ENCODE measurements around the gene ABHD16A. TPM values are rescaled to one million over a fixed set of nuclear protein-coding genes. Genes with fewer than 3 reads are reported as not detected.

The ABHD16A gene
- total and polyA plus RNA-seq, 4 donors = 26.6 to 59.4 (median 34.9) TPM

DNA sequence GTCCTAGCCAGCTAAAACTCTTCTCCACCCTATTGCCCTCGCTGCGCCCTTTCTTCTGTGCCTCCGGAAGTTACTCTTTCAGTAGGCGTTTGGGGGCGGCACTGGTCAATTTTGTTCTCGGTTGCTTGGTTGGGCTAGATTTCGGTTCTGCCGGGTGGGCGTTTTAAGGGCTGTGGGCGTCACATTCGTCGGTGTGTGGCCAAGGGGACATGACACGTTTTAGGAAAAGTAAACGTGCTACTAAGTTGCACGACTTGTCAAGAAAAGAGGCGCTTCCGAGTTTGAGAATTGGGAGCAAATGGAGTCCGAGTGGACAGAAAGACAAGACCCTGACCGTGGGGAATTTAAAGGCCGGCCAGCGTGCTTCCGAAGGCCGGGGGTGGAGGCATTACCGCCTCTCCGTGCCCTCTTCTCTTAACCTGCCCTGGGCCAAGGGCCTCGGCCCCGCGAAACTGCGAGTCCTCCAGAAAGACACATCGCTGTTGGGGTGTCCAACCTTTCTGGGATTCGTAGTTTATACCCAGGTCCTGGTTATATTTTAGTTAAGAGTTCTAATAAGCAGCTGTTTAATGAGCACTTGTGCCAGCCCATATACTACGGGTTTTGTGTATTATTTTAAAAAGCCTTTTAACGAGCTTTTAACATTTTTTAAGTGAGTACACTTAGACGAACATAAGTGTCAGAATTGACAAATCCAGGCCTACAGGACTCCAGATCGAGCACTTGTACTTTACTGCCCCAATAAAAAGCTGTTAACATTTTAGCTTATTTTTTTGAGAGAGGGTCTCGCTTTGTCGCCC is 50.0 kb downstream of the ABHD16A start:
- Histone ChIP-seq H3K4me1 (ENCODE audit: control insufficient read depth in 4 of 4, insufficient read depth in 4 of 4, low read length in 3 of 4) (peaks cover under 1 to 62% (median 48%) of the 10 kb centered on the region in 4 donors), H3K36me3 (ENCODE audit: control insufficient read depth in 4 of 4, insufficient read depth in 3 of 4, low read depth in 1 of 4, low read length in 3 of 4) (peaks cover 12 to 17% (median 15%) of the 10 kb centered on the region in 4 donors), H3K27ac (ENCODE audit: low read depth in 1 of 2, low read length in 2 of 2) (peak overlapping the region; percentile 93 to 99), H3K9ac (ENCODE audit: low read depth in 1 of 2, low read length in 2 of 2) (peak overlapping the region; percentile 91 to 97), H3K9me3 (ENCODE audit: control insufficient read depth in 4 of 4, low read length in 3 of 4) (no peaks in the 10 kb centered on the region), H3K4me3 (ENCODE audit: low read depth in 1 of 3, low read length in 3 of 3) (peak overlapping the region; percentile 67 to 93 (median 68)), H3K27me3 (ENCODE audit: control insufficient read depth in 4 of 4, insufficient read depth in 4 of 4, low read length in 3 of 4) (no peaks in the 10 kb centered on the region)
- WGBS = 7% methylated on average over 37 of the region's 37 CpGs
- TF ChIP-seq HNF4A (conservative IDR thresholded peaks at IDR 0.05) = peak in 1 of 2 donors; percentile 65
- no peak for TF ChIP-seq HNF4G (IDR thresholded peaks at IDR 0.05)
- TF ChIP-seq, protein P1, sequence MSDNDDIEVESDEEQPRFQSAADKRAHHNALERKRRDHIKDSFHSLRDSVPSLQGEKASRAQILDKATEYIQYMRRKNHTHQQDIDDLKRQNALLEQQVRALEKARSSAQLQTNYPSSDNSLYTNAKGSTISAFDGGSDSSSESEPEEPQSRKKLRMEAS (IDR thresholded peaks at IDR 0.05) = peak; percentile 5
- TF ChIP-seq RXRA (IDR thresholded peaks at IDR 0.05) = peak; percentile 71 to 81
- no peak for TF ChIP-seq GABPA (IDR thresholded peaks at IDR 0.05 in 1 of 2, conservative IDR thresholded peaks at IDR 0.05 in 1 of 2)
- TF ChIP-seq NR2F2 (IDR thresholded peaks at IDR 0.05) = peak; percentile 73
- TF ChIP-seq, protein P2, sequence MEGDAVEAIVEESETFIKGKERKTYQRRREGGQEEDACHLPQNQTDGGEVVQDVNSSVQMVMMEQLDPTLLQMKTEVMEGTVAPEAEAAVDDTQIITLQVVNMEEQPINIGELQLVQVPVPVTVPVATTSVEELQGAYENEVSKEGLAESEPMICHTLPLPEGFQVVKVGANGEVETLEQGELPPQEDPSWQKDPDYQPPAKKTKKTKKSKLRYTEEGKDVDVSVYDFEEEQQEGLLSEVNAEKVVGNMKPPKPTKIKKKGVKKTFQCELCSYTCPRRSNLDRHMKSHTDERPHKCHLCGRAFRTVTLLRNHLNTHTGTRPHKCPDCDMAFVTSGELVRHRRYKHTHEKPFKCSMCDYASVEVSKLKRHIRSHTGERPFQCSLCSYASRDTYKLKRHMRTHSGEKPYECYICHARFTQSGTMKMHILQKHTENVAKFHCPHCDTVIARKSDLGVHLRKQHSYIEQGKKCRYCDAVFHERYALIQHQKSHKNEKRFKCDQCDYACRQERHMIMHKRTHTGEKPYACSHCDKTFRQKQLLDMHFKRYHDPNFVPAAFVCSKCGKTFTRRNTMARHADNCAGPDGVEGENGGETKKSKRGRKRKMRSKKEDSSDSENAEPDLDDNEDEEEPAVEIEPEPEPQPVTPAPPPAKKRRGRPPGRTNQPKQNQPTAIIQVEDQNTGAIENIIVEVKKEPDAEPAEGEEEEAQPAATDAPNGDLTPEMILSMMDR (IDR thresholded peaks at IDR 0.05; ENCODE audit: low read depth, low read length, missing input control) = no peak
- TF ChIP-seq TAF1 (conservative IDR thresholded peaks at IDR 0.05) = peak; percentile 94
- peak; percentile 89 for TF ChIP-seq YY1 (IDR thresholded peaks at IDR 0.05)
- TF ChIP-seq EGR1 (IDR thresholded peaks at IDR 0.05; ENCODE audit: low read depth in 2 of 2) = peak; percentile 62 to 66
- peak; percentile 89 for TF ChIP-seq SP1 (IDR thresholded peaks at IDR 0.05)
- TF ChIP-seq JUND (IDR thresholded peaks at IDR 0.05) = no peak
- TF ChIP-seq, protein P3, sequence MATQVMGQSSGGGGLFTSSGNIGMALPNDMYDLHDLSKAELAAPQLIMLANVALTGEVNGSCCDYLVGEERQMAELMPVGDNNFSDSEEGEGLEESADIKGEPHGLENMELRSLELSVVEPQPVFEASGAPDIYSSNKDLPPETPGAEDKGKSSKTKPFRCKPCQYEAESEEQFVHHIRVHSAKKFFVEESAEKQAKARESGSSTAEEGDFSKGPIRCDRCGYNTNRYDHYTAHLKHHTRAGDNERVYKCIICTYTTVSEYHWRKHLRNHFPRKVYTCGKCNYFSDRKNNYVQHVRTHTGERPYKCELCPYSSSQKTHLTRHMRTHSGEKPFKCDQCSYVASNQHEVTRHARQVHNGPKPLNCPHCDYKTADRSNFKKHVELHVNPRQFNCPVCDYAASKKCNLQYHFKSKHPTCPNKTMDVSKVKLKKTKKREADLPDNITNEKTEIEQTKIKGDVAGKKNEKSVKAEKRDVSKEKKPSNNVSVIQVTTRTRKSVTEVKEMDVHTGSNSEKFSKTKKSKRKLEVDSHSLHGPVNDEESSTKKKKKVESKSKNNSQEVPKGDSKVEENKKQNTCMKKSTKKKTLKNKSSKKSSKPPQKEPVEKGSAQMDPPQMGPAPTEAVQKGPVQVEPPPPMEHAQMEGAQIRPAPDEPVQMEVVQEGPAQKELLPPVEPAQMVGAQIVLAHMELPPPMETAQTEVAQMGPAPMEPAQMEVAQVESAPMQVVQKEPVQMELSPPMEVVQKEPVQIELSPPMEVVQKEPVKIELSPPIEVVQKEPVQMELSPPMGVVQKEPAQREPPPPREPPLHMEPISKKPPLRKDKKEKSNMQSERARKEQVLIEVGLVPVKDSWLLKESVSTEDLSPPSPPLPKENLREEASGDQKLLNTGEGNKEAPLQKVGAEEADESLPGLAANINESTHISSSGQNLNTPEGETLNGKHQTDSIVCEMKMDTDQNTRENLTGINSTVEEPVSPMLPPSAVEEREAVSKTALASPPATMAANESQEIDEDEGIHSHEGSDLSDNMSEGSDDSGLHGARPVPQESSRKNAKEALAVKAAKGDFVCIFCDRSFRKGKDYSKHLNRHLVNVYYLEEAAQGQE (IDR thresholded peaks at IDR 0.05) = peak; percentile 78
- TF ChIP-seq, protein P4, sequence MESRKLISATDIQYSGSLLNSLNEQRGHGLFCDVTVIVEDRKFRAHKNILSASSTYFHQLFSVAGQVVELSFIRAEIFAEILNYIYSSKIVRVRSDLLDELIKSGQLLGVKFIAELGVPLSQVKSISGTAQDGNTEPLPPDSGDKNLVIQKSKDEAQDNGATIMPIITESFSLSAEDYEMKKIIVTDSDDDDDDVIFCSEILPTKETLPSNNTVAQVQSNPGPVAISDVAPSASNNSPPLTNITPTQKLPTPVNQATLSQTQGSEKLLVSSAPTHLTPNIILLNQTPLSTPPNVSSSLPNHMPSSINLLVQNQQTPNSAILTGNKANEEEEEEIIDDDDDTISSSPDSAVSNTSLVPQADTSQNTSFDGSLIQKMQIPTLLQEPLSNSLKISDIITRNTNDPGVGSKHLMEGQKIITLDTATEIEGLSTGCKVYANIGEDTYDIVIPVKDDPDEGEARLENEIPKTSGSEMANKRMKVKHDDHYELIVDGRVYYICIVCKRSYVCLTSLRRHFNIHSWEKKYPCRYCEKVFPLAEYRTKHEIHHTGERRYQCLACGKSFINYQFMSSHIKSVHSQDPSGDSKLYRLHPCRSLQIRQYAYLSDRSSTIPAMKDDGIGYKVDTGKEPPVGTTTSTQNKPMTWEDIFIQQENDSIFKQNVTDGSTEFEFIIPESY (IDR thresholded peaks at IDR 0.05) = peak; percentile 11
- TF ChIP-seq, protein P5, sequence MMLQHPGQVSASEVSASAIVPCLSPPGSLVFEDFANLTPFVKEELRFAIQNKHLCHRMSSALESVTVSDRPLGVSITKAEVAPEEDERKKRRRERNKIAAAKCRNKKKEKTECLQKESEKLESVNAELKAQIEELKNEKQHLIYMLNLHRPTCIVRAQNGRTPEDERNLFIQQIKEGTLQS (IDR thresholded peaks at IDR 0.05) = no peak
- no peak for TF ChIP-seq FOXA1 (IDR thresholded peaks at IDR 0.05)
- peak; percentile 30 to 45 for TF ChIP-seq RAD21 (IDR thresholded peaks at IDR 0.05)
- TF ChIP-seq FOXA2 (IDR thresholded peaks at IDR 0.05) = no peak
- DNase-seq (ENCODE audit: low spot score) = no peak

Measured in liver (tissue), 9 donors.